Measurements from ENCODE around the gene CHRNB1. TPM values are rescaled to one million over a fixed set of nuclear protein-coding genes. Genes with fewer than 3 reads are reported as not detected.

CHRNB1 gene
- total RNA-seq (ENCODE audit: low replicate concordance) = 7.1 and 9.6 TPM in 2 replicates

GRCh38 chr17:7444682-7445618, at the start of gene CHRNB1:
Gene CHRNB1, plus strand, starts transcription at chr17:7445061. Its CDS starts 67 bp downstream, at chr17:7445128.

GRCh38 chr17:7403977-7404736, 40.7 kb upstream of the CHRNB1 start, which contains the start of gene TMEM256:
Gene TMEM256, minus strand, starts transcription at chr17:7404097. Its CDS starts 13 bp downstream, at chr17:7404084.

GRCh38 chr17:7407485-7408251, 37.2 kb upstream of the CHRNB1 start, which contains the start of gene NLGN2:
Gene NLGN2, plus strand, starts transcription at chr17:7407845. Its CDS starts 411 bp downstream, at chr17:7408256.

GRCh38 chr17:7419819-7420610, 24.8 kb upstream of the CHRNB1 start, which contains the start of gene SPEM1:
Gene SPEM1, plus strand, starts transcription at chr17:7420324. Its CDS starts 61 bp downstream, at chr17:7420385.

GRCh38 chr17:7425316-7425715, 19.5 kb upstream of the CHRNB1 start, which contains the start of gene SPEM2:
Gene SPEM2, plus strand, starts transcription at chr17:7425616. Its CDS starts 73 bp downstream, at chr17:7425689.

GRCh38 chr17:7428557-7428956, 16.3 kb upstream of the CHRNB1 start, which contains the start of gene SPEM3:
Gene SPEM3, plus strand, starts transcription at chr17:7428857. Its CDS starts 46 bp downstream, at chr17:7428903.

GRCh38 chr17:7439462-7440112, 5.3 kb upstream of the CHRNB1 start, which contains the start of gene FGF11:
Gene FGF11, plus strand, starts transcription at chr17:7439512. Its CDS starts 109 bp downstream, at chr17:7439621.

GRCh38 chr17:7479213-7480088, 34.6 kb downstream of the CHRNB1 start, which contains the start of gene ZBTB4:
Gene ZBTB4, minus strand, starts transcription at chr17:7479631. Its CDS starts 12,830 bp downstream, at chr17:7466801.

GRCh38 chr17:7481275-7481674, 36.4 kb downstream of the CHRNB1 start, which contains the start of gene SLC35G6:
Gene SLC35G6, plus strand, starts transcription at chr17:7481446. Its CDS starts 71 bp downstream, at chr17:7481517.

GRCh38 chr17:7484067-7484918, 39.4 kb downstream of the CHRNB1 start, which contains the start of gene POLR2A:
Gene POLR2A, plus strand, starts transcription at chr17:7484366.

Other genes with a start within 250 kb of the CHRNB1 start
- gene DLG4, start 225.2 kb upstream of the CHRNB1 start, total RNA-seq (ENCODE audit: low replicate concordance) = 8.3 and 20.8 TPM in 2 replicates
- gene ACADVL, start 225.1 kb upstream of the CHRNB1 start, total RNA-seq (ENCODE audit: low replicate concordance) = 248 and 288 TPM in 2 replicates
- 56.3 and 89.0 TPM in 2 replicates for gene DVL2, start 210.5 kb upstream of the CHRNB1 start, total RNA-seq (ENCODE audit: low replicate concordance)
- gene PHF23, start 205.6 kb upstream of the CHRNB1 start, total RNA-seq (ENCODE audit: low replicate concordance) = 38.3 and 41.2 TPM in 2 replicates
- 180 and 222 TPM in 2 replicates for gene GABARAP, start 202.6 kb upstream of the CHRNB1 start, total RNA-seq (ENCODE audit: low replicate concordance)
- 16.7 and 21.2 TPM in 2 replicates for gene CTDNEP1, start 193.3 kb upstream of the CHRNB1 start, total RNA-seq (ENCODE audit: low replicate concordance)
- gene ELP5, start 192.8 kb upstream of the CHRNB1 start, total RNA-seq (ENCODE audit: low replicate concordance) = 20.6 and 25.9 TPM in 2 replicates
- gene CLDN7, start 182.6 kb upstream of the CHRNB1 start, total RNA-seq (ENCODE audit: low replicate concordance) = 0.70 and 1.6 TPM in 2 replicates
- gene SLC2A4, start 163.3 kb upstream of the CHRNB1 start, total RNA-seq (ENCODE audit: low replicate concordance) = 0.08 and 0.12 TPM in 2 replicates
- not detected in 2 replicates for gene YBX2, start 150.4 kb upstream of the CHRNB1 start, total RNA-seq (ENCODE audit: low replicate concordance)
- 688 and 774 TPM in 2 replicates for gene EIF5A, start 137.4 kb upstream of the CHRNB1 start, total RNA-seq (ENCODE audit: low replicate concordance)
- 21.7 and 32.9 TPM in 2 replicates for gene GPS2, start 129.7 kb upstream of the CHRNB1 start, total RNA-seq (ENCODE audit: low replicate concordance)
- 16.8 and 28.4 TPM in 2 replicates for gene NEURL4, start 115.7 kb upstream of the CHRNB1 start, total RNA-seq (ENCODE audit: low replicate concordance)
- gene ACAP1, start 108.5 kb upstream of the CHRNB1 start, total RNA-seq (ENCODE audit: low replicate concordance) = 1.3 and 4.3 TPM in 2 replicates
- gene KCTD11, start 92.9 kb upstream of the CHRNB1 start, total RNA-seq (ENCODE audit: low replicate concordance) = 4.9 and 10.4 TPM in 2 replicates
- gene TMEM95, start 89.9 kb upstream of the CHRNB1 start, total RNA-seq (ENCODE audit: low replicate concordance) = not detected in 2 replicates
- gene TNK1, start 64.0 kb upstream of the CHRNB1 start, total RNA-seq (ENCODE audit: low replicate concordance) = 0.08 and 0.35 TPM in 2 replicates
- 8.5 and 23.2 TPM in 2 replicates for gene PLSCR3, start 50.5 kb upstream of the CHRNB1 start, total RNA-seq (ENCODE audit: low replicate concordance)
- 42.7 and 135 TPM in 2 replicates for gene TMEM256, start 41.0 kb upstream of the CHRNB1 start, total RNA-seq (ENCODE audit: low replicate concordance)
- gene NLGN2, start 37.2 kb upstream of the CHRNB1 start, total RNA-seq (ENCODE audit: low replicate concordance) = 3.7 and 5.0 TPM in 2 replicates
- gene SPEM1, start 24.7 kb upstream of the CHRNB1 start, total RNA-seq (ENCODE audit: low replicate concordance) = not detected in 2 replicates
- not detected in 2 replicates for gene SPEM2, start 19.4 kb upstream of the CHRNB1 start, total RNA-seq (ENCODE audit: low replicate concordance)
- not detected in 2 replicates for gene SPEM3, start 16.2 kb upstream of the CHRNB1 start, total RNA-seq (ENCODE audit: low replicate concordance)
- gene TMEM102, start 9.6 kb upstream of the CHRNB1 start, total RNA-seq (ENCODE audit: low replicate concordance) = 0.94 and 4.4 TPM in 2 replicates
- 2.6 and 5.4 TPM in 2 replicates for gene FGF11, start 5.5 kb upstream of the CHRNB1 start, total RNA-seq (ENCODE audit: low replicate concordance)
- 9.2 and 9.8 TPM in 2 replicates for gene ZBTB4, start 34.6 kb downstream of the CHRNB1 start, total RNA-seq (ENCODE audit: low replicate concordance)
- not detected in 2 replicates for gene SLC35G6, start 36.4 kb downstream of the CHRNB1 start, total RNA-seq (ENCODE audit: low replicate concordance)
- gene POLR2A, start 39.3 kb downstream of the CHRNB1 start, total RNA-seq (ENCODE audit: low replicate concordance) = 62.8 and 87.6 TPM in 2 replicates
- 3.9 TPM in 2 replicates for gene TNFSF12, start 104.0 kb downstream of the CHRNB1 start, total RNA-seq (ENCODE audit: low replicate concordance)
- gene TNFSF13, start 113.7 kb downstream of the CHRNB1 start, total RNA-seq (ENCODE audit: low replicate concordance) = 0.59 and 1.1 TPM in 2 replicates
- 45.4 and 76.6 TPM in 2 replicates for gene SENP3, start 116.9 kb downstream of the CHRNB1 start, total RNA-seq (ENCODE audit: low replicate concordance)
- 4.7 and 22.3 TPM in 2 replicates for gene CD68, start 134.6 kb downstream of the CHRNB1 start, total RNA-seq (ENCODE audit: low replicate concordance)
- 48.6 and 59.0 TPM in 2 replicates for gene MPDU1, start 138.8 kb downstream of the CHRNB1 start, total RNA-seq (ENCODE audit: low replicate concordance)
- gene SOX15, start 145.0 kb downstream of the CHRNB1 start, total RNA-seq (ENCODE audit: low replicate concordance) = 0.23 TPM in 1 of 2 replicates, not detected in the other
- 24.0 and 58.9 TPM in 2 replicates for gene FXR2, start 169.8 kb downstream of the CHRNB1 start, total RNA-seq (ENCODE audit: low replicate concordance)
- gene SAT2, start 182.8 kb downstream of the CHRNB1 start, total RNA-seq (ENCODE audit: low replicate concordance) = 39.1 and 56.6 TPM in 2 replicates
- 0.23 and 1.2 TPM in 2 replicates for gene SHBG, start 185.1 kb downstream of the CHRNB1 start, total RNA-seq (ENCODE audit: low replicate concordance)
- not detected in 2 replicates for gene ATP1B2, start 205.9 kb downstream of the CHRNB1 start, total RNA-seq (ENCODE audit: low replicate concordance)
- 14.3 and 23.0 TPM in 2 replicates for gene TP53, start 242.4 kb downstream of the CHRNB1 start, total RNA-seq (ENCODE audit: low replicate concordance)
- 2.6 and 4.6 TPM in 2 replicates for gene WRAP53, start 243.4 kb downstream of the CHRNB1 start, total RNA-seq (ENCODE audit: low replicate concordance)

Data from smooth muscle cell of the coronary artery (primary cell).